ENCODE results near the gene SMPD2.

SMPD2 gene

DNA sequence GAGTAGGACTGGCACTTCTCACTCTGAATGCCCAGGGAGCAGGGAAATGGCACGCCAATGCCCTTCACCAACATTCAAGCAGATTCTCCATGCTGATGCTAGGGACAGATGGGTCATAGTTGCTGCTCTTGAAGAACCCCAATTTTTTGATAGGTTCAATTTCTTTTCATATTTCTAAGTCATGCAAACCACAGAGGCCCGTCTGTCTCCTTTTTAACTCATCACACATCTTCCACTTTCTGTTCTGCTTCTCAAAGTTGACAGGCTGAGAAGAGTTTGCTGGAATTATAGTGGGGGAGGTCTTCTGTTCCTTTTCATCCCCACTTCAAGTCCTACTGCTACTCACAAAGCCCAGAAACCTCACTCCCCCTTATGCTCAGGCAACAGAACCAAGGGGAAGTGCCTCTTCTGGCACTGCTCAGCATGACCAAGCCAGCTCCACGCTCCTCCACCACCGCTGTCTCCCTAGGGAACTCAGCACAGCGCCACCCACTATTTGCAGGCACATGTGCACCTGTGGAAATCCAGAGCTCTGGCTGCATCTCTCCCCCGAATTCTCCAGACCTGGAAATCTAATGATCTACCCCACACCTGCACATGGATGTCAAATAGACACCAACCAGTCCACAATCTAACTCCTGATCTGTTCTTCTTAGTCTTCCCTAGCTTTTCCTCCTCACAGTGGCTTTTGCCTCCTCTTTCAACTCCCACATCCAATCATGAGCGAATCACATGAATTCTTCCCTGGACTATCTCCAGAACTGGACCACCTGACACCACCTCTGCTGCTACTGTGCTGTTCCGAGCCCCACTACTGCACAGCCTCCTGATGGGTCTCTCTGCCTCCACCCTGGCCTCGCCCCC lies 31.8 kb downstream of the SMPD2 start:
- 95% methylated on average over 8 of the region's 9 CpGs for WGBS
- H3K4me3 ChIP-seq (ENCODE audit: insufficient read depth in 1 of 2, low read depth in 1 of 2, low read length in 2 of 2), result no peak overlapping the region
- no peak overlapping the region for H3K23ac ChIP-seq (ENCODE audit: low read length in 2 of 2)
- H2BK120ac ChIP-seq (ENCODE audit: low read depth, low read length), result no peak overlapping the region
- no peak overlapping the region for H2AK5ac ChIP-seq (ENCODE audit: low read length, severe bottlenecking)
- H3K14ac ChIP-seq (ENCODE audit: low read length in 2 of 2), result no peak overlapping the region
- H3K18ac ChIP-seq (ENCODE audit: low read depth in 1 of 2, low read length in 2 of 2), result no peak overlapping the region
- no peak overlapping the region for H4K8ac ChIP-seq (ENCODE audit: low read length)
- H3K4me2 ChIP-seq (ENCODE audit: low read length, poor library complexity, severe bottlenecking), result no peak overlapping the region
- no peaks in the 10 kb centered on the region for H3K27me3 ChIP-seq (ENCODE audit: control insufficient read depth in 1 of 2, insufficient read depth in 1 of 2, low read length in 2 of 2)
- no peak overlapping the region for H2AFZ ChIP-seq (ENCODE audit: low read depth, low read length)
- H3K9ac ChIP-seq (ENCODE audit: low read length), result no peak overlapping the region
- DNase-seq, result no peak
- H4K91ac ChIP-seq (ENCODE audit: low read length), result no peak overlapping the region
- no peak overlapping the region for H2BK5ac ChIP-seq (ENCODE audit: low read depth, low read length, poor library complexity, severe bottlenecking)
- no peaks in the 10 kb centered on the region for H3K9me3 ChIP-seq (ENCODE audit: control insufficient read depth, low read length)
- no peak overlapping the region for H2BK12ac ChIP-seq (ENCODE audit: low read length in 2 of 2)
- peaks cover 11% of the 10 kb centered on the region for H3K4me1 ChIP-seq (ENCODE audit: control insufficient read depth, insufficient read depth, low read depth, low read length)
- H3K36me3 ChIP-seq (ENCODE audit: control insufficient read depth in 1 of 2, insufficient read depth in 2 of 2, low read depth in 1 of 2, low read length in 2 of 2), result peaks cover 53 to 96% of the 10 kb centered on the region in 2 experiments
- no peak overlapping the region for H3K27ac ChIP-seq (ENCODE audit: low read length, poor library complexity, severe bottlenecking)
- H3K4ac ChIP-seq (ENCODE audit: low read depth in 1 of 2, low read length in 2 of 2), result no peak overlapping the region
- peaks cover 54% of the 10 kb centered on the region for H3K79me1 ChIP-seq (replicated peaks; ENCODE audit: low read length, poor library complexity, severe bottlenecking)
- no peak overlapping the region for H2BK15ac ChIP-seq (ENCODE audit: low read depth, poor library complexity, severe bottlenecking)

DNA sequence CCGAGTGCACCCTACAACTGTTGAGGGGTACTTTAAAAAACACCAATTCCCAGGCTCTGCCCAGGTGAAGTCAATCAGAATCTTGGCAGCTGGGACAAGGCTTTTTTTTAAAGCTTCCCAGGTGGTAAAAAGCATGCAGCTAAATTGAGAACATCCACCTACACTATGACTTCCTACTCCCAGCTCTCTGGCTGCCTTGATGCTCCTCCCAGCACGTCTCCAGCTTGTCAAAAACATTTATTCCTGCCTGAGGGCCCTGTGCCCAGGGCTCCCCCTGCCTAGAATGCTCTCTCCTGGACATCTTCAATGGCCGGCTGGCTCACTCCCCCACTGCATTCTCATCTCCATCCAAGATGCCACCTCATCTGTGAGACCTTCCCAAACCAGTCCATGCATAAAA lies 32.6 kb downstream of the SMPD2 start:
- Histone ChIP-seq H3K4me1 (ENCODE audit: control insufficient read depth, insufficient read depth, low read depth, low read length) (peaks cover 15% of the 10 kb centered on the region), H4K8ac (ENCODE audit: low read length) (no peak overlapping the region), H3K9me3 (ENCODE audit: control insufficient read depth, low read length) (no peaks in the 10 kb centered on the region), H3K27me3 (ENCODE audit: control insufficient read depth in 1 of 2, insufficient read depth in 1 of 2, low read length in 2 of 2) (no peaks in the 10 kb centered on the region), H3K27ac (ENCODE audit: low read length, poor library complexity, severe bottlenecking) (no peak overlapping the region), H3K18ac (ENCODE audit: low read depth in 1 of 2, low read length in 2 of 2) (no peak overlapping the region), H2BK12ac (ENCODE audit: low read length in 2 of 2) (no peak overlapping the region), H3K79me1 (replicated peaks; ENCODE audit: low read length, poor library complexity, severe bottlenecking) (peaks cover 51% of the 10 kb centered on the region), H3K4ac (ENCODE audit: low read depth in 1 of 2, low read length in 2 of 2) (no peak overlapping the region), H2BK120ac (ENCODE audit: low read depth, low read length) (no peak overlapping the region), H2BK5ac (ENCODE audit: low read depth, low read length, poor library complexity, severe bottlenecking) (no peak overlapping the region), H2AK5ac (ENCODE audit: low read length, severe bottlenecking) (no peak overlapping the region), H3K4me2 (ENCODE audit: low read length, poor library complexity, severe bottlenecking) (no peak overlapping the region), H3K14ac (ENCODE audit: low read length in 2 of 2) (no peak overlapping the region), H2BK15ac (ENCODE audit: low read depth, poor library complexity, severe bottlenecking) (no peak overlapping the region), H4K91ac (ENCODE audit: low read length) (no peak overlapping the region), H3K36me3 (ENCODE audit: control insufficient read depth in 1 of 2, insufficient read depth in 2 of 2, low read depth in 1 of 2, low read length in 2 of 2) (peaks cover 54 to 95% of the 10 kb centered on the region in 2 experiments), H2AFZ (ENCODE audit: low read depth, low read length) (no peak overlapping the region), H3K4me3 (ENCODE audit: insufficient read depth in 1 of 2, low read depth in 1 of 2, low read length in 2 of 2) (no peak overlapping the region), H3K9ac (ENCODE audit: low read length) (no peak overlapping the region), H3K23ac (ENCODE audit: low read length in 2 of 2) (no peak overlapping the region)
- no peak for DNase-seq
- WGBS, result 93% methylated on average over 3 of the region's 3 CpGs

DNA sequence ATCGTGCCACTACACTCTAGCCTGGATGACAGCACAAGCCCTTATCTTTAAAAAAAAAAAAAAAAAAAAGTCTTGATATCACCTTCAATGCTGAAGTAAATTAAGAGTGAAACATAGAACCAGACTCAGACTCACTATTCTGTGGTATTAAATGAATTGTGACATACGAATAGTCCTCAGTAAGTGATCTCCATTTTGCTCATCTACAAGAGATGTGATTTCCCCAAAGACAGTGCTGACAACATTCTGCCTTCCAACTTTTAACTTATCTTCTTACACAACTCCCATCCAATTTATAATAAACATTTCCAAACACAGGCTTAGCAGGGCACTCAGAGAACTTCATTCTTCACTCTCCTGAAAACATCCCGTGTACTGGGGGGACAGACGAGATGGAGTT lies 34.5 kb downstream of the SMPD2 start:
- Histone ChIP-seq H3K79me1 (replicated peaks; ENCODE audit: low read length, poor library complexity, severe bottlenecking) (peaks cover 42% of the 10 kb centered on the region), H3K4ac (ENCODE audit: low read depth in 1 of 2, low read length in 2 of 2) (no peak overlapping the region), H3K18ac (ENCODE audit: low read depth in 1 of 2, low read length in 2 of 2) (no peak overlapping the region), H3K4me2 (ENCODE audit: low read length, poor library complexity, severe bottlenecking) (no peak overlapping the region), H3K36me3 (ENCODE audit: control insufficient read depth in 1 of 2, insufficient read depth in 2 of 2, low read depth in 1 of 2, low read length in 2 of 2) (peaks cover 48 to 83% of the 10 kb centered on the region in 2 experiments), H3K9me3 (ENCODE audit: control insufficient read depth, low read length) (no peaks in the 10 kb centered on the region), H3K23ac (ENCODE audit: low read length in 2 of 2) (no peak overlapping the region), H3K14ac (ENCODE audit: low read length in 2 of 2) (no peak overlapping the region), H3K27ac (ENCODE audit: low read length, poor library complexity, severe bottlenecking) (peak overlapping the region; percentile 13), H4K91ac (ENCODE audit: low read length) (no peak overlapping the region), H2BK120ac (ENCODE audit: low read depth, low read length) (no peak overlapping the region), H4K8ac (ENCODE audit: low read length) (no peak overlapping the region), H2BK12ac (ENCODE audit: low read length in 2 of 2) (no peak overlapping the region), H3K4me3 (ENCODE audit: insufficient read depth in 1 of 2, low read depth in 1 of 2, low read length in 2 of 2) (no peak overlapping the region), H2AK5ac (ENCODE audit: low read length, severe bottlenecking) (no peak overlapping the region), H2AFZ (ENCODE audit: low read depth, low read length) (no peak overlapping the region), H3K4me1 (ENCODE audit: control insufficient read depth, insufficient read depth, low read depth, low read length) (peaks cover 17% of the 10 kb centered on the region), H2BK15ac (ENCODE audit: low read depth, poor library complexity, severe bottlenecking) (no peak overlapping the region), H3K27me3 (ENCODE audit: control insufficient read depth in 1 of 2, insufficient read depth in 1 of 2, low read length in 2 of 2) (no peaks in the 10 kb centered on the region), H3K9ac (ENCODE audit: low read length) (no peak overlapping the region), H2BK5ac (ENCODE audit: low read depth, low read length, poor library complexity, severe bottlenecking) (no peak overlapping the region)
- WGBS, result 97% methylated on average over 3 of the region's 4 CpGs
- DNase-seq, result no peak

DNA sequence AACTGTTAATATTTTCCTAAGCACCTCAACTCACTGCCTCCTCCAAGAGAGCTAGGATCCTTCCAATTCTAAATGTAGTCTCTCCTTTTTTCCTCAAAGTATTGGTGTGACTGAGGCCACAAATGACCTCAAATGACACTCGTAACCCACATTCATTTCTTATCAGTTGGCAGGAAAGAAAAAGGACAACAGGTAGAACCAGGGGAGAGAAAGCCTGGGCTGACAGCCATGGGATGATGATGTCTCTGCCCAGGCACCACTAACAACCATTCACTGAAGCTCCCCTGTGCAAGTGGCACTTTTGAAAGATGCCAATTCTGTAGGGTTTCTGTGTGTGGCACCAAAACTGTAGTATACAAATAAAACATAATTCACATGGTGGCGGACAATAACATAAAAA lies 35.1 kb downstream of the SMPD2 start:
- Histone ChIP-seq H3K36me3 (ENCODE audit: control insufficient read depth in 1 of 2, insufficient read depth in 2 of 2, low read depth in 1 of 2, low read length in 2 of 2) (peaks cover 42 to 83% of the 10 kb centered on the region in 2 experiments), H2BK120ac (ENCODE audit: low read depth, low read length) (no peak overlapping the region), H3K4ac (ENCODE audit: low read depth in 1 of 2, low read length in 2 of 2) (no peak overlapping the region), H2BK15ac (ENCODE audit: low read depth, poor library complexity, severe bottlenecking) (no peak overlapping the region), H3K79me1 (replicated peaks; ENCODE audit: low read length, poor library complexity, severe bottlenecking) (peaks cover 39% of the 10 kb centered on the region), H3K27ac (ENCODE audit: low read length, poor library complexity, severe bottlenecking) (peak overlapping the region; percentile 24), H4K91ac (ENCODE audit: low read length) (no peak overlapping the region), H3K4me1 (ENCODE audit: control insufficient read depth, insufficient read depth, low read depth, low read length) (peaks cover 17% of the 10 kb centered on the region), H2AFZ (ENCODE audit: low read depth, low read length) (no peak overlapping the region), H2AK5ac (ENCODE audit: low read length, severe bottlenecking) (no peak overlapping the region), H3K9me3 (ENCODE audit: control insufficient read depth, low read length) (no peaks in the 10 kb centered on the region), H3K27me3 (ENCODE audit: control insufficient read depth in 1 of 2, insufficient read depth in 1 of 2, low read length in 2 of 2) (no peaks in the 10 kb centered on the region), H2BK5ac (ENCODE audit: low read depth, low read length, poor library complexity, severe bottlenecking) (no peak overlapping the region), H3K9ac (ENCODE audit: low read length) (no peak overlapping the region), H3K4me3 (ENCODE audit: insufficient read depth in 1 of 2, low read depth in 1 of 2, low read length in 2 of 2) (no peak overlapping the region), H3K4me2 (ENCODE audit: low read length, poor library complexity, severe bottlenecking) (peak overlapping the region; percentile 12), H3K14ac (ENCODE audit: low read length in 2 of 2) (no peak overlapping the region), H4K8ac (ENCODE audit: low read length) (no peak overlapping the region), H3K23ac (ENCODE audit: low read length in 2 of 2) (no peak overlapping the region), H2BK12ac (ENCODE audit: low read length in 2 of 2) (no peak overlapping the region), H3K18ac (ENCODE audit: low read depth in 1 of 2, low read length in 2 of 2) (no peak overlapping the region)
- WGBS, result 100% methylated on average over 2 of the region's 2 CpGs
- DNase-seq, result no peak

Measured in mesenchymal stem cell (in vitro differentiated cells and primary cell).